ENCODE measurements around the gene NUP62.
"Not testable (repeated sequence)": the region's sequence is repeated elsewhere in the genome, so short reads cannot be mapped to it uniquely, and the experiment has no call there.

NUP62 gene

DNA sequence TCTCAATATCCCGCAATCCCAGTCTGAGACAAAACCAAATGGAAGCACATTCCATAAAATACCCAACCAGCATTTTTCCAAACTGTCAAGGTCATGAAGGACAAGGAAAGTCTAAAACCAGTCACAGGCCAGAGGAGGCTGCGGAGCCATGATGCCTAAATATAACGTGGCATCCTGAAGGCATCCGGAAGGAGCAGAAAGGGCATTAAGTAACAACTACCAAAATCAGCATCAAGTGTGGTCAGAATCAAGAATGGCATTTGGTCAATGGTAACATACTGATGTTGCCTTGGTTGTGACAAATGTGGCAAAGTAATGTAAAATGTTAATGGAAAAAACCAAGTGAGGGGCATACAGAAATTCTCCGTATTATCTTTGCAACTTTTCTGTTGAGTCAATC, 3.8 kb downstream of the NUP62 start:
- DNase-seq (ENCODE audit: low spot score) = no peak

GRCh38 chr19:49924881-49925210, 4.5 kb downstream of the NUP62 start:
- DNase-seq (ENCODE audit: low spot score) = not testable (repeated sequence)

- no peak for DNase-seq (ENCODE audit: low spot score)
These were observed 5.1 kb downstream of the NUP62 start for GRCh38 chr19:49924004-49924880.

- DNase-seq (ENCODE audit: low spot score) = no peak
These were observed 6.0 kb downstream of the NUP62 start for GRCh38 chr19:49923055-49924003.

GRCh38 chr19:49921871-49922795, 7.2 kb downstream of the NUP62 start:
- no peak for DNase-seq (ENCODE audit: low spot score)

DNA sequence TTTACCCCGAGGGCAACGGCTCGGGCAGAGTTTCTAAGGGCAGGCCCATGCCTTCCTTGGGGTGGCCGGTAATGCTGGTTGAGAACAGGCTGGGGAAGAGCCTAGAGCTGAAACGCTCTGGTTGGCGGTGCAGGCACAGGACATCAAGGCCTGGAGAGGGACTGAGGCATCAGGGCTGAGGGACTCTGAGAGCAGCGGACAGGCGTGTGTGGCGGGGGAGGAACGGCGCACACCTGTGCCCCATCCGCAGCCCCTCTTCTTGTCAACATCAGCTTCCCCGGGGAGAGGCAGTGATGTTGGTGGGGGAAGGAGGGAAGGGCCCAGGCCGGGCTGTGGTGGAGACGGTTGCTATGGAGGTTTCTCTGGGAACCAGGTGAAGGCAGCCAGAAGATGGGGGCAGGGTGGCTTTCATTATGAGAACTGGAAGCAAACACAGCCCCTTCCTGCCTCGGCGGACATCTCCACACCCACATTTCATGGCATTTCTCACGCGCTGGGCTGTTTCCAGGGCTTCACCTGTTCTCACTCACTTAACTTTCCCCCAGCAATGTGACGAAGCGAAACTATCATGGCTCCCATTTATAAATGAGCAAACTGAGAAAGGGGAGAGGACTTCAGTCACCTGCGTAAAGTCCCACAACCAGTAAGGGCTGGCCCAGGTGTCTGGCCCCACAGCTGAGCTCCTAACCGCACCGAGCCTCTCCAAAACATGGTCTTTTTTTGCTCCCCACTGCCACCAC, 8.5 kb downstream of the NUP62 start:
- no peak for DNase-seq (ENCODE audit: low spot score)

- no peak for DNase-seq (ENCODE audit: low spot score)
These were observed 11.2 kb downstream of the NUP62 start for GRCh38 chr19:49918089-49918488.

DNA sequence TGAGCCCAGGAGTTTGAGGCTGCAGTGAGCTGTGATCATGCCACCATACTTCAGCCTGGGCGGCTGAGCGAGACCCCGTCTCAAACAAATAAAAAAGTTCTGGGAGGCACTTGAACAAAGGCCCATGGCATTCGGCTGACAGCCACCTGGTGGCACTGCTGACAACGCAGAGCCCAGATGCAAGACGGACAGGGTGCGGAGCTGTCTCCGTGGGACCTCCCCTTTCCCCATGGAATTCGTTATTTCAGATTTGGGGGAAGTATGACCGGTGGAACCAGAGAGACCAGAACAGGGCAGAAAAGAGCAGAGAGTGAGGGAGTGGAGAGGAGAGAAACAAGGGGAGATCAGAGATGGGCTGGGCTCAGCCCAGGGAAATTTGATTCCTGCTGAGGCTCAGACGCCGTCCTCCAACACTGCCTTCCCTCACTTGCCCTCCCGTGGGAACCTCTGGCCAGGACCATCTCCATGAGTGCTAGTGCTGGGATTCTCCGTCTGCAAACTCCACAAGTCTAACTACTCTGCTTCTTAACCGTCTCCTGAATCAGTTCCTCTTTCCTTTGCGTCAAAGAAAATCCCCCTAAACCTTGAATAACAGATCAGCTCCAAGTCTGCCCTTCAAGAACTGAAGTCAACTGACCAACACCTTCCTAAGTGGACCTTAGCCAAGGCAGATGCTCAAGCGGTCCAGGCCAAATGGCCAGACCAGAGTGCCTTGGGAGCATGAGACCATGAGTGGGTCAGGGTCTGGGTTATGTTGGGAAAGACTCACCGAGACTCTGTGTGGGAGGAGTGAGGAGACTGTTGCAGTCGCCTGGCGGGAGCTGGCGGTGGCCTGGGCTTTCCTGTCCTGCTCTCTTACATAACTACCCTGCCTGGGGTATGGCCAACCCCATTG, 12.2 kb downstream of the NUP62 start:
- DNase-seq (ENCODE audit: low spot score) = no peak

DNA sequence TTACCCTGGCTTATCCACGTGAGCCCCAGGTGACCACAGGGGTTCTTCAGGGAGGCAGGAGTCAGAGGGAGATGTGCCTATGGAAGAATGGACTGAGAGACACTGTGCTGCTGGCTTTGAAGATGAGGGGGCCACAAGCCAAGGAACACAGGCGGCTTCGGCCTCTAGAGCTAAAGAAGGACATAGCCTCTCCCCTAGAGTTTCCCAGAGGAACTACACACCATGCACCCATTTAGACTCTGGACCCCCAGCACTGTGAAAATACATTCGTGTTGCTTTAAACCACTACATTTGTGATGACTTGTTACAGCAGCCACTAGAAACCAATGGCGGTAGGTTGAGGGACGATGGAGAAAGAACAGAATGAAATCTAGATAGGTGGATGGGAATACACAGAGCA, 14.0 kb downstream of the NUP62 start:
- no peak for DNase-seq (ENCODE audit: low spot score)

DNA sequence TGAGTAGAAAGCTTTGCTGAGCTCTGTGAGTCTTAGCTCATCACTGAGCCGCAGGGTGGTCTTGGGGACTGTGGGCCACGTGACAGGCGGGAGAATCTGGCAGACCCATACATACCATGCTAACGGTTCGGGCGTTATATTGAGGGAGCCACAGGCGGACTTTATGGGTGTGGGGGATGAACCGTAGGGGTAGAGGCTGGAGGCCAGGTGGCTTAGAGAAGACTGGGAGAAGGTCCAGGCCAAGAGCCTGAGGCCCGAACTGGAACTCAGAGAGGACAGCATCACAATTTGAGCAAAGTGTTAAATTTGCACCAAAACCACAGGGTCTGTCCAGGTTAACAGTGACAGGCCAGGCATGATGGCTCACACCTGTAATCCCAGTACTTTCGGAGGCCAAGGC, 15.6 kb downstream of the NUP62 start:
- no peak for DNase-seq (ENCODE audit: low spot score)

DNA sequence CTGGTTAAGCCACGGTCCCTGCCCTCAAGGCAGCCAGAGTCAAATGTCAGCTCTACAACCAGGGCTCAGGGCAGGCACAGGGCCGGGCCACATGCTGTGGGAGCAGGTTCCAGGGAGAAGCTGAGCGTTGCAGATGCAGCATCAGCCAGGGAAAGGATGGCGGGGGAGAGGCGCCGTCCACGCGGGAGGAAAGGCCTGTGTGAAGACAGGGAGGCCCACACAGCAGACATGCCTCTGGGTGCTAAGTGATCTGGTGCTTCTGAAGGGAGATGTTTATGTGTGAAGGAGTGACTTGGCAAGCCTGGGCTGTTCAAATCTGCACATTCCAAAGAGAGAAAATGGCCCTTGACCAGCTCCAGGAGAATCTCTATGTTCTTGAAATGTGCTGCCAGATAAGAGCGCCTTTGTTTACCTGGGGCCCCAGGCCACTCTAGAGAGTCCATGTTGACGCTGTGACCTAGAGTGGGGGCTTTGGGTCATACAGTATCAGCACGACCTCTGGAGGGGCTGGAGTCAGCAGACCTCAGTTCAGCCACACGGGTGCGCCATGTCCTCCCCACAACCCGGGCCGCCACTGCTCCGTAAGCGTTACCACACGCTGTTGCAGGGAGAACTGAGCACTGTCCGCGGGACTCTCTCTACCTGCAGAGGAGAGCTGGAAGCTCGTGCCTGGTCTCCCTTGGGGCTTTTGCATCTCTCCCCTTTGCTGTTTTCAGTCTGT, 16.2 kb downstream of the NUP62 start:
- no peak for DNase-seq (ENCODE audit: low spot score)

DNA sequence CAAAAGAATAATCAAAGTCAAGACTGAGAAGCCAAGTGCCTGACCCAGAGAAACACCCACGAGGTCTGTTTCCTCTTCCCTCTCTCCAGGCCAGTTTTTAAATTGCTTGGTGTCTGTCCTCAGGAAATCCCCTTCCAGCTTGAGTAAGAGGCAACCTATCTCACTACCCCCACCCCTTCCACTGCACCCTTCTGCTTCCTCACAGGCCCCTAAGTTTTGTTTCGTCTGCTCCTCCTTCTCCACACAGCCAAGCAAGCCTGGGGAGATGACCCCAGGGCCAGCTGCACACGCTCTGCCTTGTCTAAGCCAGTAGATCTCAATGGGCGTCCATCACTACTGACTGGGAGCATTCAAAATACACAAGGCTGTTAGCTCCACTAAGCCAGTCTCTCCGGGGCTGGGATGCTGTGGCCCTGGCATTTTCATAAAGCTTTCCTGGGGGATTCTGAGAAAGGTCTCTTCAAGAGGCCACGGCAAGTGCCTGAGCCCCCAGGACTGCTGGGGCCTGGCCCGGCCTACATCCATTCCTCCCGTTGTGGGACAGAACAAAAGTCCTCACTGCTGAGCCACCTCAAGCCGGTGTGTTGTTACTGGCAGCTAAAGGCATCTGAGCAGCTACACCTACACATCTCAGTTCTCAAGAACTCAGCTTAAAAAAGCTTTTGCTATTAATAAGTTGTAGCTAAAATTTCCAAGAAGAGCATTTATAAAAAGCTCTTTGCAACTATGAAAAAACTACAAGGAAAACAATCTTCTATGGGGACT, 17.7 kb downstream of the NUP62 start:
- DNase-seq (ENCODE audit: low spot score) = no peak

- no peak for DNase-seq (ENCODE audit: low spot score)
These were observed 19.1 kb downstream of the NUP62 start for GRCh38 chr19:49910179-49910578.

DNA sequence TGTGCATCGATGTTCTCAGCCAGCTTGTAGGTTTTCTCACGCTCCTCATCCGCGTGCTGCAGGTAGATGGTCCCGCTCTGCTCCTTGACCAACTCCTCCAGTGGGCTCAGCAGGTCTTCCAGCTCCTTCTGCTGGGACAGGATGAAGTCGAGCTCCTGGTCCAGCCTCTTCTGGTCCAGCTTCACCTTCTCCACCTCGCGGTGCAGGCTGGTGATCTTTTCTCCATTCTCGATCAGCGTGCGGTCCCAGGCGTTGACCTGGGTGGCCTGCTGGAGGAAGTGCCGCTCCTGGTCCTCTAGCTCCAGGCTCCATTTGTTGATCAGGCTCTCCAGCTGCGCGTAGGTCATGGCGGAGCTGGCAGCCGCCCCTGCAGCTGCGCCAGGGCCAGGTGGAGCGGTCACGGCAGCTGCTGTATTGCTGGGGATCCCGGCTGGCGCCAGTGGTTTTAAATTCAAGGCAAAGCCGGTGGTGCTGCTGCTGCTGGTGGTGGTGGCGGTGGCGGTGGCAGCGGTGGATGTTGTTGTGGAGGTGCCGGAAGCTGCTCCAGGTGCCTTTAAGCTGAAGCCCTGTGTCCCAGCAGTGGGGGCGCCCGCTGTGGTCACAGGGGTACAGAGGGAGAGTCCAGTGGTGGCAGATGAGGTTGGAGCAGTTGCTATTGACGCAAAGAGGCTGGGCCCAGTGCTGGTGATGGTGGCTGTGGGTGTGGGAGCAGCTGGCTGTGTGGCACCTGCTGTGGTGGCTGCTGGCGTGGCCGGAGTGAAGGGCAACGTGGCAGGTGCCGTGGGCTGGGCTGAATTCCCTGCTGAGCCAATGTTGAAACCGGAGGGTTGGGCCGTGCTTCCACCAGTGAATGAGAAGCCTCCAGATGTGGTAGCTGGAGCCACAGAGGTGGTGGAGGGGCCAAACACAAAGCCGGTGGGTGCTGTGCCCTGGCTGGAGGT, 20.6 kb downstream of the NUP62 start:
- DNase-seq (ENCODE audit: low spot score) = no peak

- no peak for DNase-seq (ENCODE audit: low spot score)
These were observed 21.4 kb downstream of the NUP62 start for GRCh38 chr19:49907745-49908446.

DNA sequence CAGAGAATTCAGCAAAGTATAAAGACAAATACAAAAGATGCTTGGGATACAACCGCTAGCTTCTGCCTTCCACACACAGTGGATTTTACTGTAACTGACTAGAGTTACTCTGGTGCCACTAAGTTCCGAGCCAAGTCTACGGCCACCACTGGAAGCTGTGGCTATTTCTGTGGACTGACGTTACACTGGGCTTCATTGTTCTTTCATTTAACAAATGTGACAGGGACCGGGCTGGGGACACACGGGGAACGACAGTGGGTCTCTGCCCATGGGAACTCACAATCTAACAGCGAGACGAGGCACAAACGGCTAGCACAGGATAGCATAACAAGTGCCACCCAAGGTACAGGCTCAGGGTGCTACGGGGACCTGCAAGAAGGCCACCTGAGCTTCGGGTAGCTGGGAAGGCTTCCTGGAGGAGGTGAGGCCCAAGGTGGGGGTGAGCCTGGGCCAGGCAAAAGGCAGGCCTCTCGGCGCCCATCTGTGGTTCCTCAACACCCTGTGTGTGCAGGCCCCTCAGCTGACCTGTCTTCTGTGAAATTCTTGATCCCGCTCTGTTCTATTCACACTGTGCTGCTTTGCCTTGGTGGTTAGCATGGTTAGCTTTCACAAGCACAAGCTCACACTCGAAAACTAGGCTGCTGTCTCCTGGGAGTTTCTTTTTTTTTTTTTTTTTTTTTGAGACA, 22.3 kb downstream of the NUP62 start:
- DNase-seq (ENCODE audit: low spot score) = no peak

All from hematopoietic multipotent progenitor cell treated with erythropoietin and hydrocortisone succinate and interleukin-3 and kit ligand, for 17 days (in vitro differentiated cells).